Inferior parietal cortex (tissue), 1 donor: ENCODE results near the gene LRPAP1.

ENCODE experiments used
- DNase-seq: peaks from one replicate; pipeline ENCODE4 v3.0.0-alpha.2; 2016; ENCODE audit errors: extremely low spot score

The LRPAP1 gene

DNA sequence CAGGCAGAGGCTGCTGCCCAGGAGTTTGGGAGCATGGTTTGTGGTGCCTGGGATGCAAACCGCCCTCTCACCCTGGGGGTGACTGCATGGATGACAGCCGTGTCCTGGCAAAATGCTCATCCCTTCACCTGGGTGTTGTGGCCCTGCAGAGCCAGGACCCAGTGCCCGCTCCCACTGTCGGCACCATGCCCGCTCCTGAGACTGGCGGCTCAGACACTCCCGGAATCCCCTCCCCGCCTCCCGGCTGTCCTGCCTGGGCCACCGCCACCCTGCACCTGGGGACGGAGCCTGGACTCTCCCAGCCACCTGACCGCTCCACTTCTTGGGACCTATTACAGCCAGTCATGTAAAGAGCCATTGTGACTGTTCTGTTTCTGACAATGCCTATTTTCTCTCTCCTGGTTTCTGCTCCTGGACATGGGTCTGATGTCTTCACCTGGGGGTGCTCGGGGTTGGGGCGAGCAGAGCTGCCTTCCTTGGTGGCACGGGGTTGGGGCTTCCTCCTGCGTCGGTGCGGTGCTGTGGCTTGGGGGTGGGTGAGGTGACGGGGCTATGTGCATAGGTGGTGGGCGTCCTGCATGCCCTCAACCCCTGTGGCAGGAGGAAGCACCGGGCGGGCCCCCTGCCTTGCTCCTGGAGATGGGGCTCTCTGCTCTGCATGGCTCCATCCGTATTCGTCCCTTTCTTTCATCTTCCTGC lies 30.9 kb downstream of the LRPAP1 start:
- DNase-seq: no peak

DNA sequence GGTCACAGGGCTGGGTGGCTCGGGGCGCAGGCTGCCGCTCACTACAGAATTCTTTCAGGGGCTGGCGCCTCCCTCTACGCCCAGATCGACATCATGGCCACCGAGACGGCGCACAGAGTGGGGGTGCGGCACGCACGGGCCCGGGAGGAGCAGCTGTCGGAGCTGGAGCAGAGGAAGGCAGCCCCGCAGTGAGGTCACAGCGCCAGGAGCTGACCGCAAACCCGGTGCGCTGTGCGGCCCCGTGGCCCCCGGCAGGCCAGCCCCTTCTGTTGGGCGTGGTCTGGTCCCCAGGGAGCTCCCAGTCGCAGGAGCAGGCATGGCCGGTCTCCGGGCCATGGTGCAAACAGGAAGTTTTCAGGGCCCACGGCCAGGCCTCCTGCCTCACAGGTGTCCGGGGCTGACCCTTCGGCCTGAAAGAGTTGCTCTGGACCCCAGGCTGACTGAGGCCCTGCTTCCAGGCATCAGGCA lies 31.6 kb downstream of the LRPAP1 start:
- DNase-seq: no peak

DNA sequence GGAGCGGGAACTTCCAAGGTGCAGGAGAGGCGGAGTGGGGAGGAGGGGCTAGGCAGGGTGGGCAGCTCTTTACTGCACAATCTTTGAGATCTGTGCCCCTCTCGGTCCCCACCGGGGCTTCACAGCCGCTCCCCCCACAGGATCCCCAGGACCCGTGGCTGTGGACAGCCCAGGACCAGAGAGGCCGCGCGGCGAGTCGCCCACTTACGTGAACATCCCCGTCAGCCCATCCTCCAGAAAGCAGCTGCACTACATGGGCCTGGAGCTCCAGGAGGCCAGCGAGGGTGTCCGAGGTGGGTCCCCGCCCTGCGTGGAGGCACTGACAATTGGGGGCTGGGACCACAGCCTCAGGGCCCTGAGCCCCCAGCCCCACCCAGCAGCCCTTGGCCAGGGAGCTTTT lies 32.1 kb downstream of the LRPAP1 start:
- no peak for DNase-seq

DNA sequence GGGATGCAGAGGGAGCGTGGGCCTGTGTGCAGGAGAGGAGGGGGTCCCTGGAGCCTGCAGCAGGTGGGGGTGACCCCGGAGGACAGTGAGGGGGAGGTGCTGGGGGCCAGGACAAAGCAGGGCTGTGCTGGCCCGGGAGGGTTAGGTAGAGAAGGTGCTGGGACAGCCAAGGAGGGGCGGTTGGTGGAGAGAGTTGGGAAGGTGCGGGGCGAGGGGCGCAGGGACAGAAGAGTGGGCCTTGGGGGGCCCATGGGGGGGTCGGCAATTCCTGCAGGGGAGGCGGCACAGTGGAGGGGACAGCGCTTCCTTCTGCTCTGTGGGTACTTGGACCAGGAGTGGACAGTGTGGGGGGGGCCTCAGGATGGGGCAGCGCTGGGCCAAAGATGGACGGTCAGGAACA lies 32.5 kb downstream of the LRPAP1 start:
- DNase-seq: no peak

DNA sequence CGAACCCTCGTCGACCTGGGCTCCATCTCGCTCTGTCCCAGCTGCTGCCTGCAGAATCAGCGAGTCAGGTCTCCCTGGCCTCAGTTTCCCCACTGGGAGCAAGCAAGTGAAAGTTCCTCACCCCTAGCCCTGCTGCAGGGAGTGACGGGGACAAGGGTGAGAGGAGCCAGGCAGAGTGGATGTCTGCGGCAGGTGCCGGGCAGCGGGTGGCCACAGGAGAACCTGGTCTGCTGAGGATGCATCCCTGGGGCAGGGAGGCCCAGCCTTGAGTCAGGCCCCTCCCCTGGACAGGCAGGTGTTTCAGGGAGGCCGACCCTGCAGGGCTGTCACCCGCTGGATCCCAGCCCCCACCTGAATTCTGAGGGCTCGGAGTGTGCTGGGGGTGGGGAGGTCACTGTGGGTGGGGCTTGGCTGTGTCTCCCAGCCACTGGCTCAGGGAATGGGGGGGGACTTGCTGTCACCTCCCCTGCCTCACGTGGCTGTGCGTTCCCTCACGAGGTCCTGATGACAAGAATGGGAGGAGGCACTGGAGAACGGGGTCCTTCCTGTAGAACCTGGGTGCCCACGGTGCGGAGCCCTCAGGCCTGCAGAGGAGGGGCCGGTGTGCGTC lies 33.2 kb downstream of the LRPAP1 start:
- DNase-seq: no peak

DNA sequence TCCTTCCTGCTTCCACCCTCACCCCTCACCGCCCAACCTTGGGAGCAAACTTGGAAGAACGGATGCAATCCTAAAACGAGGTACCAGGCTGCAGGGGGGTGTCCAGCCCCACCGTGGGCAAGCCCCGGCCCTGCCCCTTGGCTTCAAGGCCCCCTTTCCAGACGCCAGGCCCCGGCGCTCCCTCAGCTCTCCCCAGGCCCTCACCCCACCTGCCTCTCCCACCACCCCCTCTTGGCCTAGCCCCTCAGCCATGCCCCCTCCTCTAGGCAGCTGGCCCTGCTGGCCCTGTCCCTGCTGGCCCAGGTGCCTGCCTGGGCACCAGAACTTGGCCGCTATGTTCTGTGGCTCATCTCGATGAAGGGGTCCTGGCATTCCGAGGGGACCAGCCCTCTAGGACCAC lies 33.8 kb downstream of the LRPAP1 start:
- DNase-seq: no peak

DNA sequence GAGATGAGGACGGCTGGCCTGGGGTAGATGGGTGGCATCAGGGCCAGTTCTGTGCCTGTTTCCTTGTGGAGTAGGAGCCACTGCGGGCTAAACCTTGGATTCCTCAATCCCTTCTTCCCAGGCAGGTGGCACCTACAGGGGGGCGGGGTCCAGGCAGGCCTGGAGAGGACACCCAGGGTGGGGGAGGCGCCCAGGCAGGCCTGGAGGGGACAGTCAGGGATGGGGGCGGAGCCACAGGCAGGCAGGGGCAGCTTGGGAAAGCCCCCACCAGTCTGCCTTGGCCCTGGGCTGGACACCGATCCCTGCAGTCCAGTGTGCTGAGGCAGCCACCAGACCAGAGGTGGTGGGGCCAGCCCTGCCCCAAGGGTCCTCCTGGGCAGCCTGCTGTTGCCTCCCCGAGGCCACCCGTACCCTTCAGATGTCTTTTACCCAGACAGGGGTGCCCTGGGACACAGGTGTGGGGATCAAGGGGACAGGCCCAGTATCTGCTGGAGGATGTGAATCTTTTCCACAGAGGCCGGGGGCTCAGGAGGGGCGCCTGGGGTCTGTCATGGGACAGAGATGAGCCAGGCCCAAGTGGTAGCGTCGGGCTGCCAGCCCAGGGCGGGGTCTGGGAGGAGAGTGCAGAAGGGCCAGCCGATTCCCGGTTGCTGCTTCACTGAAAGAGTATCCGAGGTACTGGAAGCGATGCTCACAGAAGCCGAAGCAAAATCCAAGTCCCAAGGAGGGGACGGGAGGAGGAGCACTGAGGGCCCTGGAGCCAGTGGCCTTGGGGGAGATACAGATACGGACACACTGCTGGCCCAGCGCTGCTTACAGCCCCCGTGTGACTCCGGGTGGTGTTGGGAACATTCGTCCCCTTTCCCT lies 34.5 kb downstream of the LRPAP1 start:
- DNase-seq: no peak

DNA sequence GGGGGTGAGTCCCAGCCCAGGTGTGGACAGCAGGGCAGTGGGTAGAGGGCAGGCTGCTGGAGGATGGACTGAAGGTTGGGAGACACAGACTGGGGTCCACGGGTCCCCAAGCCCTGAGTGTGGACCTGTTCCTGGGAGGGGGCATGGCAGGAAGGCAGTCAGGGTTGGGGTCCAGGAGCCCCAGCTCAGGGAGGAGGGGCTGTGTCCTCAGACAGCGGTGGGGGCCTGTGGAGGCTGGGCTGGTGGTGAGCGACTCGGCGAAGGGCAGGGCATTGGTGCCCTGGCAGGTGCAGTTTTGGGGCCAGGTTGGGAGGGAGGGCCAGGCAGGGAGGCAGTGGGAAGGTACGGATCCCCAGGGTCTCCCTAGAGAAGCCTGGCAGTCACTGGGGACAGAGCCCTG lies 35.1 kb downstream of the LRPAP1 start:
- no peak for DNase-seq

DNA sequence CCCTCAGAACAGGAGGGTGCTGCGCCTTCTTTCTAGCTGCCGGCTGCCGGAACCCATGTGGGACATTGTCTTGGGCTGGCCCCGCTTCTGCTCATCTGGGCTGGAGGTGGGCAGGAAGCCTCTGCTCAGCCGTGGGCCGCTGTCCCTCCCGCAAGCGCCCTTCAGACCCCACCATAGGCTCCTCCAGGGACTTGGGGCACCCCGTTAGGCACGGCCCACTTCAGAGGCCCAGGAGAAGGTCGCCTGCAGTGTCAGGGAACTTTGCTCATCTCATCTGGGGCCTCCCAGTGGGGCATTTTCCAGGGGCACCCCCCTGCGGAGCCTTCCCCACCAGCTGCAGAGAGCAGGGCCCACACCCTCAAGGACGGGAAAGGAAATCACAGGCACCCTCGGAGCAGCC lies 36.2 kb downstream of the LRPAP1 start:
- DNase-seq: no peak

DNA sequence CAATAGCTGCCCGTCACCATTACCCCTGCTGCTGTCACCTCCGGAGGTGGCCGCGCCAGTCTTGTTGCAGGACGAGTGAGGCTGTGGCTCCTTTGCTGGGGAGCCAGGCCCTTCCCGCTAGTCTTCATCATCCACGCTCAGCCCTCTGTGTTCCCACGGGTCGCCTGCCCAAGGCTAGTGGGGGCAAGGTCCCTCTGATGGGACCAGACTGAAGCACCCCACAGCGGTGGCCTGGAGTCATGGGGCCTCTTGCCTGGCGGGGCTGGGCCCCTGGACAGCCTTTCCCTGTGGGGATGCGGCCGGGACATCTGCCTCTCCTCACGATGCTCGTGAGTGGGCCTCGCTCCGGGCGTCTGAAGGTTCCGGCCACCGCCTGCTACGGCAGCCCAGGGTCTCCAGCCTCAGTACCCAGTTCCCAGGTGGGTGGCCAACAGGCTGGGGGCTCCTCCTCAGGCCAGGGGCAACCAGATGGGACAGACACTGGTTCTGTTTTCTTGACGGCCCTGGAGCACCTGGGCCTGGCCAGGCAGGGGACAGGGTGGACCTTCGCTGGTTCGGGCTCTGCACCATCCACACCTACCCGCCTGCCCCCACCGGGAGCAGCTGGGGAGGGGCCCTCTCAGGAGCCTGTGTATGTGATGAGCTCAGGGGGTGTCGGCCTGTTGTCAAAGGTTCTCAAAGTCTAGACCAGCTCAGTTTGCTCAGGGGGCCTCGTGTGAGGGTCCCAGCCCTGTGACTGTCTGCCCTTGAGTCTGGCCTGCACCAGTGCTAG lies 36.8 kb downstream of the LRPAP1 start:
- DNase-seq: no peak

DNA sequence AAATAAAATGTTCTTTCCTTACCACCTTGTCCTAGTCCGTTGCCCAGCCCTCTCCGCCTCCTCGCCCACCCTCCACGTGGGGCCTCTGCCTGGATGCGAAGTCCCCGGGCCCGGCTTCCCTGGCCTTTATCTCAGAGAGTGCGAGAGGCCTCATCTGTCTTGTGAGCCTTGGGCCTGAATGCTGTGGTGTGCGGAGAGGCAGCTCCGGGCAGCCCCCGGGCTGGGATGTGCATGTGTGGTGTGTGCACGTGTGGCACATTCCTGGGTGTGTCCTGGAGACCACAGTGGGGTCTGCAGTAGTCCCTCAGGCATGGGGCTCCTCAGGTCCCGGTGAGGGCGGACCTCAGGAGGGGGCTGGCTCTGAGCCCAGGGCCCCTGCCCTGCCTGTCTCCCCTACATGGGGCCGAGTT lies 37.8 kb downstream of the LRPAP1 start:
- no peak for DNase-seq

DNA sequence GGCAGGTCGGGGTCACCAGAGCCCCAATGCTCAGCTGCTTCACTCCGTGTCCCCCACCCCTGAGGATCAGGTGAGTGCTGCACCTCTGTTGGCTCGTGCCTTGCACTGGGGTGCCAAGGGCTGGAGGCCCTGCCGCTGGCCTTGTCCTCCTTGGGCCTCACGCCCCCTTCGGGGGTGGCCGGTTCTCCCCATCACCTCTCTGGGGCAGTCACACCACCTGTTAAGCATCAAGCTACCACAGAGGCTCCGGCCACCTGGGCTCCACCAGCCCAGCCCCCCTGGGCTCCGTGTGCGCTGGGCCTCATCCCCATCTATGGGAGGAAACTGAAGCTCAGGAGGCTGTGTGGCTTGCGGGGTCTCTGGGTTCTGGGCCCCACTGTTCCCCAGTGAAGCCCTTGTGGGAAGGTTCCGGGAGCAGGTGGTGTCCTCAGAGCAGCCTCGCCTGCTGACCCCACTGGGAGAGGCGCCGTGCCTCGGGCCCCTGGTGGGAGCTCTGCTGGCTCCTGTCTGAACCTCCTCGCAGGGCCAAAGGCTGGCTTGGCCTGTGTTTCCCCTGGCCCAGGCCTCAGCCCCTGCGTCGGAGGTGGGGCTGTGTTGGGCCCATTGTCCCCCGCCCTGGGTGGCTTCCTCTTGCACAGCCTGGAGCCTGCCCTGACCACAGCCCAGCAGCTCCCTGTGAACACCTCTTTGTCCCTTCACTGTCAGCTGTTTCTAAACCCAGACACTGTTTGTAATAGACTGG lies 38.3 kb downstream of the LRPAP1 start:
- DNase-seq: no peak

DNA sequence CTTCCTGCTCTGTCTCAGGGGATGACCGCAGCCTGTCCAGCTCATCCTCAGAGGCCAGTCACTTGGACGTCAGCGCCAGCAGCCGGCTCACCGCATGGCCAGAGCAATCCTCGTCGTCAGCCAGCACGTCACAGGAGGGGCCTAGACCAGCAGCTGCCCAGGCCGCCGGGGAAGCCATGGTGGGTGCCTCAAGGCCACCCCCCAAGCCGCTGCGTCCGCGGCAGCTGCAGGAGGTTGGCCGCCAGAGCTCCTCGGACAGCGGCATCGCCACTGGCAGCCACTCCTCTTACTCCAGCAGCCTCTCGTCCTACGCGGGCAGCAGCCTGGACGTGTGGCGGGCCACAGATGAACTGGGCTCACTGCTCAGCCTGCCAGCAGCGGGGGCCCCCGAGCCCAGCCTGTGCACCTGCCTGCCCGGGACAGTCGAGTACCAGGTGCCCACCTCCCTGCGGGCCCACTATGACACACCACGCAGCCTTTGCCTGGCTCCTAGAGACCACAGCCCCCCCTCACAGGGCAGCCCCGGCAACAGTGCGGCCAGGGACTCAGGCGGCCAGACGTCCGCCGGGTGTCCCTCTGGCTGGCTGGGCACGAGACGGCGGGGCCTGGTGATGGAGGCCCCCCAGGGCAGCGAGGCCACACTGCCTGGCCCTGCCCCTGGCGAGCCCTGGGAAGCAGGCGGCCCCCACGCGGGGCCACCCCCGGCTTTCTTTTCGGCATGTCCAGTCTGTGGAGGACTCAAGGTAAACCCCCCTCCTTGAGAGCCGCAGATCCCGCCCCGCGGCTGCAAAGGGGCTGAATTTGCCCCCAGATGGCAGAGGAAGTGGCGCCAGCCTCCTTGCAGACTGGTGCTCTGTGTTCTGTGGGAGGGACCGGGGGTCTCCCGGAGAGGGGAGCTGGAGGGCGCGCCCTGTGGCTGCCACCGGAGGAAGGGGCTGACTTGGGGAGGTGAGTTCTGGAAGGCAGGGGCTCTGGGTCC lies 39.2 kb downstream of the LRPAP1 start:
- DNase-seq: no peak

DNA sequence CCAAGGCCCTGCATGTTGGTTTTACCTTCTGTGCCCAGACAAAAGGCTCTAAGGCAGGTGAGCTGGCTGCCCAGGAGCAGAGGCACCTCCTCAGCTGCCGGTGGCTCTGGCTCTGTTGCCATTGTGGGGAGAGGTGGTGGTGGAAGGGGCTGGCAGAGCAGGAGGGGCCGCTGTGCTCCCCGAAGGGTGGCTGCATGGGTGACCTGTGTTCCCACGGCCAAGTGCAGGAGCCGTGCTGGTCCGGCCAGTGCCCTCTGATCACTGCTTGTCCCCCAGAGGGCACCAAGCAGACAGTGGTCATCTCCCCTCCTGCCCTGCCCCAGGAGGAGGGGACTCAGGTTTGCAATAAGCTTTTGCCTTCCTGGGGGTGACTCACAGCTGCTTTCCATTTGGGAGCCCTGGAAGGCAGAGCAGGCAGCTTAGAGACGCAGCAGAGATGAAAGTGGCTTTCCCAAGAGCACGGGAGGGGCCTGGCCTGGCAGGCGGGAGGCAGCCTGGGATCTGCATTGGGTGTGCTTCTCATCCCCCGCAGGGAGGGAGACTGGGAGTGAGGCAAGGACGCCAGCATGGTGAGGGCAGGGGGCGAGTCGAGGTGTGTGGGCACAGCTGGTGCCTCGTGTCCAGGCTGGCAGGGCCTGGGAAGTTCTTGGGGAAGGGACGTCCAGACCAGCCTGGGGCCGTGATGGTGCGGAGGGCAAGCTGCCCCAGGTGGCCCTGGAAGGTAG lies 40.4 kb downstream of the LRPAP1 start:
- no peak for DNase-seq

DNA sequence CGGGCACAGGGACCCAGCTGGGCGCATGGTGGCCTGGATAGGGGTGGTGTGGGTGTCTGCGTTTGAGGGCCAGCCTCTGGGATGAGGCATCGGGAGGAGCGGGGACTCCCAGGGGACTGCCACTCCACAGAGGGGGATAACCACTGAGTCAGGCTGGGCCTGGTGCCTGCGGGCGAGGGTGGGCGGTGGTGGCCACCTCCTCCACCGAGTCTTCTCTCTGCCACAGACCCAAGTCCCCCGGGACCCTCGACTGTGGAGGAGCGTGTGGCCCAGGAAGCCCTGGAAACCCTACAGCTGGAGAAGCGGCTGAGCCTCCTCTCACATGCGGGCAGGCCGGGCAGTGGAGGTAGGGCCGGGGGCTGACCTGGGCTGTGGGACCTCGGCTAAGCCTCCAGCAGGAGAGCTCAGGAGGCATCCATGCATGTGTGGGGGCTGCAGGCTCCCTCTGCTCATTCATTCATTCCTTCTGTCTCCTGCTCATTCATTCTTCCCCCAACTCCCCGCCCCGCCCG lies 42.7 kb downstream of the LRPAP1 start:
- DNase-seq: no peak

DNA sequence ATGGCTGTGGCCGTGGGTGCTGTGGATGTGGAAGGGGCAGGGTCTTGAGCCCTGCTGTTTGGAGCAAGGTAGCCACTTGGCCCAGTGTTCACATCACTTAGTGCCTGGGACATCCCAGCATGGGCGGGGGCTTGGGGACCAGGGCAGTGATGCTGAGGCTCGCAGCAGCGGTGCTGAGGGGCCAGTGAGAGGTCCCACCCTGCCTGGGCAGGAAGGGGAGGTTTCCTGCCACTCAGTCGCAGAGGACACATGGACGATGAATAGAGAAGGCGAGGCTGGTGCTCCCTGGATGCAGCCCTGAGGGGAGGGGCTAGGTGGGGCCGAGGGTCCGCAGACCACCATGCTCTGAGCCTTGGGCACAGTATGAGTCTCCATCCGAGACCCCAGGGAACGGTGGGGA lies 43.4 kb downstream of the LRPAP1 start:
- no peak for DNase-seq

DNA sequence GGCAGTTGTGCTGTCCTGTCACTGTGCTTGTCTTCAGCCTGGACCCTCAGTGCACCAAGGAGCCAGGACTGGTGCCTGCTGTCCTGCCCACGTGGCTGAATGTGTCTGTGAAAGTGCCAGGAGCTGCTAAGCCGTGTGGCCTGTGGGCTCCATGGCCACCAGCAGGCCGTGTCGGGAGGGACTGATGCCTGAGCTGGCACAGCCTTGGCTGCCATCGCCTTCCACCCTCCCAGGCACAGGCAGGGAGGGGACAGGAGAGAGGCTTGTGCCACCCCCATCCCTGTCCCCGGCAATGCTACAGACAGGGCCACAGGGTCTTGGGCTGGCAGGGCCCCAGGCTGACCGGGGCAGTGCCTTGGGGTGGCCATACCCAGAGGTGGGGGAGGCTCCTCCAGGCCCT lies 44.4 kb downstream of the LRPAP1 start:
- DNase-seq: no peak

DNA sequence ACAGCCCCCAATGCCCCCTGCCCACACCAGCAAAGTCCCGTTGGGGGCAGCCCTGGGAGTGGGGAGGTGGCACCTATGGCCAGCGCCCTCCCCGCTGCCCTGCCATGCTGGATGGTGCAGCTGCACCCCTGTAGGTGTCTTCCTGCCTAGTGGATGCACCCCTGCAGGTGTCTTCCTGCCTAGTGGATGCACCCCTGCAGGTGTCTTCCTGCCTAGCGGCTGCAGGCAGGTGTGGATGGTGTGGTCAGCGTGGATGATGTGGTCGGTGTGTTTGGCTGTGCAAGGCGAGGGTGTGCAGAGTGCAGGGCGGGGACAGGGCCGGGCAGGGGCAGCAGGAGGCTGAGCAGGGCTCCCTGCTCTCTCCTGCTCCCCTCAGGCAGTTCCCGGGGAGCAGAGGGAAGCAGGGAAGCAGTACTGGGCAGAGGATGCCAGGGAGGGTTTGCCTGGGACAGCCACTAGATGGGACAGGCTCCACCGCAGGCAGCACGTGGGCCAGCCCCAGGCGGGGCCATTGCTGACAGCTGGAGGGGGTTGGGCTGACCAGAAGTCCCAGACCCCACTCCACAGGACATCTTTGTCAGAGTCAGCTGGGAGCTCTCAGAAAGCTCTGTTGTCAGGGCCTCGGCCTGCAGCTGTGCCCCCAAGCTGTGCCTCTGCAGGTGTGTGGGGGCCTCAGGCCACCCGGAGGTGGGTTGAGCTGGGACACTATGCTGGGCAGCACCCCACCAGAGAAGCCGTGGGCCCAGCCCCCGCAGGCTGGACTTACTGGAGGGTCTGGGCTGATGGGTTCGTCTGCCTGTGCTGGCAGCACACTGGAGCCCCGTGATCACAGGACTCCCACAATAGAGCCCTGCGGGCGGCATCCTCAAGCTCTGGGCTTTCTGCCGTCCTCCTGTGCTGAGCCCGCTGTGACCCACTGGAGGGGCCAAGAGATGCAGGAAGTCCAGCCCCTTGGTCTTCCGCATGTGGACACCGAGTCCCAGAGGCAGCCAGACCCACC lies 45.4 kb downstream of the LRPAP1 start:
- no peak for DNase-seq
